HepG2 (cell line): ENCODE measurements around the gene MCRIP2. TPM values are rescaled to one million over a fixed set of nuclear protein-coding genes. Genes with fewer than 3 reads are reported as not detected.

ENCODE experiments used
- ATAC-seq: fragments of 200-7000 bp; cut with Tn5 transposase; 3 replicates; pipeline ENCODE4 v1.9.1; 2020; ENCODE audit warnings: mild to moderate bottlenecking, moderate library complexity
- BruUV-seq: library from RNA; stranded (reverse); fragments of 400-500 nt; replicated peaks from 2 replicates; lab custom pipeline; 2021; lab: Mats Ljungman, UMichigan
- CTCF ChIA-PET: fragments of 300-600 bp; formaldehyde crosslinking; extraction: SDS; loops from one replicate; lab custom pipeline; 2021; ENCODE audit warnings: low total read pairs, inconsistent platforms, low intra/inter-chr PET ratio; lab: Yijun Ruan, JAX
- POLR2A ChIA-PET: fragments of 350-600 bp; sonication (Branson Sonifier 250); formaldehyde crosslinking; loops from one replicate; lab custom pipeline; 2020; ENCODE audit warnings: antibody characterized with exemption, inconsistent platforms; lab: Yijun Ruan, JAX
- DNase-seq: peaks from one replicate; pipeline ENCODE4 v3.0.0-alpha.2; 2015; ENCODE audit warnings: low spot score
- FAIRE-seq: peaks from 3 replicates; lab custom pipeline; 2011; peaks lifted over from hg19 to GRCh38; lab: Jason Lieb, UNC
- H2AFZ ChIP-seq: one replicate; pipeline ENCODE4 v1.6.1; 2011; ENCODE audit warnings: low read length, inconsistent platforms
- H3K27ac ChIP-seq: fragments of 300-600 bp; 3 replicates; pipeline ENCODE4 v1.8.0; 2011; ENCODE audit warnings: mixed run types, mild to moderate bottlenecking, mixed read lengths, low read length, inconsistent platforms; ENCODE audit not compliant: insufficient read depth; ENCODE audit errors: extremely low read length
- H3K27me3 ChIP-seq, 2 experiments: fragments of 200-600 bp in 1 of 2; 2 replicates in 1 of 2; 3 replicates in 1 of 2; pipeline versions ENCODE4 v1.6.0 to v1.8.0; 2011; ENCODE audit warnings: low read length in 2 of 2, mild to moderate bottlenecking in 2 of 2, moderate library complexity in 2 of 2, inconsistent platforms in 1 of 2; ENCODE audit not compliant: insufficient read depth in 2 of 2, control insufficient read depth in 1 of 2
- H3K36me3 ChIP-seq, 2 experiments: fragments of 200-600 bp in 1 of 2; replicated peaks in 1 of 2; 2 replicates in 1 of 2; 3 replicates in 1 of 2; pipeline versions ENCODE4 v1.5.1 to v1.8.0; 2011; ENCODE audit warnings: low read length in 2 of 2, inconsistent platforms in 1 of 2; ENCODE audit not compliant: insufficient read depth in 2 of 2, control insufficient read depth in 1 of 2
- H3K4me1 ChIP-seq: 2 replicates; pipeline ENCODE4 v1.5.1; 2012; ENCODE audit warnings: low read length, inconsistent platforms; ENCODE audit not compliant: insufficient read depth
- H3K4me2 ChIP-seq: 2 replicates; pipeline ENCODE4 v1.6.0; 2011; ENCODE audit warnings: low read depth, low read length, inconsistent platforms
- H3K4me3 ChIP-seq, 3 experiments: fragments of 200-600 bp in 1 of 3; sonication (generic), shearing (Covaris generic) in 1 of 3; replicated peaks in 1 of 3; 2 replicates each; pipeline ENCODE4 v1.5.1; 2011 to 2016; ENCODE audit warnings: low read length in 3 of 3, inconsistent platforms in 2 of 3, low read depth in 2 of 3, mild to moderate bottlenecking in 2 of 3, control low read depth in 1 of 3, mixed read lengths in 1 of 3; ENCODE audit not compliant: insufficient read depth in 1 of 3
- H3K79me2 ChIP-seq: one replicate; pipeline ENCODE4 v1.6.1; 2011; ENCODE audit warnings: low read length, inconsistent platforms; ENCODE audit not compliant: insufficient read depth
- H3K9ac ChIP-seq: 2 replicates; pipeline ENCODE4 v1.6.0; 2011; ENCODE audit warnings: mild to moderate bottlenecking, low read depth, low read length, inconsistent platforms; ENCODE audit not compliant: insufficient read depth
- H3K9me3 ChIP-seq: 2 replicates; pipeline ENCODE4 v1.5.1; 2012; ENCODE audit warnings: mild to moderate bottlenecking, low read length
- H4K20me1 ChIP-seq: 2 replicates; pipeline ENCODE4 v1.6.0; 2011; ENCODE audit warnings: inconsistent platforms, mild to moderate bottlenecking, low read length, moderate library complexity; ENCODE audit not compliant: insufficient read depth
- PAWR ChIP-seq: sonication (generic); formaldehyde crosslinking; IDR thresholded peaks from 2 replicates; pipeline ENCODE4 v1.4.0; 2020; ENCODE audit warnings: missing genetic modification reagents, mild to moderate bottlenecking, borderline replicate concordance
- PTBP1 ChIP-seq: fragments of 200-400 bp; formaldehyde crosslinking; IDR thresholded peaks from 2 replicates; pipeline ENCODE4 v1.6.1; 2018; ENCODE audit warnings: low read length, low read depth; ENCODE audit not compliant: poor library complexity, severe bottlenecking
- RBFOX2 ChIP-seq: fragments of 200-400 bp; formaldehyde crosslinking; IDR thresholded peaks from 2 replicates; pipeline ENCODE4 v1.6.1; 2017; ENCODE audit warnings: low read depth, mild to moderate bottlenecking, low read length
- SETDB1 ChIP-seq: sonication (generic); formaldehyde crosslinking; IDR thresholded peaks from 2 replicates; pipeline ENCODE4 v1.5.1; 2020; ENCODE audit warnings: missing genetic modification reagents, mild to moderate bottlenecking, borderline replicate concordance
- TCF7L2 ChIP-seq: IDR thresholded peaks from 2 replicates; pipeline ENCODE4 v1.6.1; 2011; ENCODE audit warnings: mild to moderate bottlenecking, low read depth, low read length, moderate library complexity
- TMF1 ChIP-seq: sonication (generic); formaldehyde crosslinking; IDR thresholded peaks from 2 replicates; pipeline ENCODE4 v1.8.1; 2022; ENCODE audit warnings: low read depth, missing genetic modification reagents
- ZFX ChIP-seq: sonication (generic); formaldehyde crosslinking; IDR thresholded peaks from 2 replicates; pipeline ENCODE4 v1.4.0; 2020; ENCODE audit warnings: mild to moderate bottlenecking, low read depth, missing genetic modification reagents, moderate library complexity
- ZNF552 ChIP-seq: sonication (generic); formaldehyde crosslinking; IDR thresholded peaks from 2 replicates; pipeline ENCODE4 v1.9.0; 2022; ENCODE audit warnings: missing genetic modification reagents, mild to moderate bottlenecking, borderline replicate concordance
- ZNF567 ChIP-seq: sonication (generic); formaldehyde crosslinking; IDR thresholded peaks from 2 replicates; pipeline ENCODE4 v1.8.1; 2023; ENCODE audit warnings: mild to moderate bottlenecking, missing genetic modification reagents, borderline replicate concordance
- ZNF614 ChIP-seq: IDR thresholded peaks from 2 replicates; pipeline ENCODE4 v1.6.1; 2018; ENCODE audit warnings: missing biosample characterization, missing genetic modification reagents, inconsistent platforms, borderline replicate concordance
- WGBS: methylation state at CpG from one replicate; pipeline ENCODE4 v1.1.6; 2017; ENCODE audit warnings: low lambda C conversion rate; 5-methylcytosine and 5-hydroxymethylcytosine counted together
- in situ Hi-C: cut with HindIII; loops from 2 replicates; pipeline ENCODE4 v1.10.0; 2017; ENCODE audit warnings: low pct_unique_long_range_greater_than_20kb; ENCODE audit not compliant: extremely low pct_ligation_motif_present
- intact Hi-C: fragments of 100-400 bp; cut with micrococcal nuclease; formaldehyde crosslinking; loops from one replicate; pipeline ENCODE4 v1.10.0; 2022; ENCODE audit not compliant: unreplicated experiment
- polyA plus RNA-seq, 8 experiments: library from polyadenylated mRNA; depleted of rRNA in 3 of 8; stranded (reverse) in 7 of 8; unstranded in 1 of 8; fragments of >200 nt; fragmentation: Illumina TruSeq in 4 of 8; extraction: Trizol in 4 of 8; gene quantifications; 2 replicates each; pipeline versions ENCODE4 v1.2.1 to v1.2.3, GENCODE V29; 2011 to 2016; ENCODE audit warnings: low read depth in 4 of 8, missing spikeins in 1 of 8, mixed read lengths in 1 of 8; ENCODE audit not compliant: insufficient read depth in 1 of 8
- total RNA-seq, 5 experiments: library from RNA; depleted of rRNA; stranded (reverse); fragments of >200 nt; fragmentation: Illumina TruSeq; extraction: Trizol; gene quantifications; 2 replicates each; pipeline ENCODE4 v1.2.3, GENCODE V29; 2016; ENCODE audit warnings: low read depth in 1 of 5
- TF ChIP-seq, protein P1 (sequence below): sonication (generic); formaldehyde crosslinking; IDR thresholded peaks from 2 replicates; pipeline ENCODE4 v1.8.0; 2022; ENCODE audit warnings: mild to moderate bottlenecking, missing genetic modification reagents, moderate library complexity

Gene MCRIP2
- total and polyA plus RNA-seq, 2 of the 13 experiments (the other 11 are each of a cell fraction or from before 2014, with no cell fraction given), result 39.6 to 76.7 TPM

- Histone ChIP-seq H3K27me3 (no peaks in the 10 kb centered on the region), H3K27ac (no peak overlapping the region), H3K36me3 (peaks cover 2 to 3% of the 10 kb centered on the region in 2 experiments; a peak in 1 of 5 replicates), H3K4me2 (no peak overlapping the region), H3K79me2 (no peaks in the 10 kb centered on the region), H2AFZ (no peak overlapping the region), H3K9ac (no peak overlapping the region), H3K4me3 (no peak overlapping the region), H3K9me3 (no peaks in the 10 kb centered on the region), H4K20me1 (no peaks in the 10 kb centered on the region), H3K4me1 (peaks cover 22% of the 10 kb centered on the region)
- no TSS peak for BruUV-seq
- TF ChIP-seq RBFOX2 (0 out of 2 replicates have a peak, but pooled peaks have one; percentile 21), TMF1 (no peak), TCF7L2 (no peak), ZNF614 (CRISPR knock-in tag) (no peak)
- in situ Hi-C loops, result no loop called here
- no CpG with 5 or more reads among the region's 22 CpGs for WGBS
- no peak for DNase-seq
- ChIA-PET CTCF (no interaction called here), POLR2A (no interaction called here)
- intact Hi-C loops, result no loop called here
- FAIRE-seq, result no peak
- ATAC-seq, result no peak
These were observed 15.9 kb downstream of the MCRIP2 start for GRCh38 chr16:657487-657886.

GRCh38 chr16:658679-659571 is 17.3 kb downstream of the MCRIP2 start:
- H3K4me3 ChIP-seq, result no peak overlapping the region
- H3K9ac ChIP-seq, result no peak overlapping the region
- no TSS peak for BruUV-seq
- intact Hi-C loops, result no loop called here
- H3K4me2 ChIP-seq, result no peak overlapping the region
- in situ Hi-C loops, result no loop called here
- TF ChIP-seq, protein P1, sequence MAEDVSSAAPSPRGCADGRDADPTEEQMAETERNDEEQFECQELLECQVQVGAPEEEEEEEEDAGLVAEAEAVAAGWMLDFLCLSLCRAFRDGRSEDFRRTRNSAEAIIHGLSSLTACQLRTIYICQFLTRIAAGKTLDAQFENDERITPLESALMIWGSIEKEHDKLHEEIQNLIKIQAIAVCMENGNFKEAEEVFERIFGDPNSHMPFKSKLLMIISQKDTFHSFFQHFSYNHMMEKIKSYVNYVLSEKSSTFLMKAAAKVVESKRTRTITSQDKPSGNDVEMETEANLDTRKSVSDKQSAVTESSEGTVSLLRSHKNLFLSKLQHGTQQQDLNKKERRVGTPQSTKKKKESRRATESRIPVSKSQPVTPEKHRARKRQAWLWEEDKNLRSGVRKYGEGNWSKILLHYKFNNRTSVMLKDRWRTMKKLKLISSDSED (CRISPR knock-in tag), result no peak
- TF ChIP-seq PTBP1 (no peak), ZNF552 (CRISPR knock-in tag) (no peak), PAWR (CRISPR knock-in tag) (no peak), SETDB1 (CRISPR knock-in tag) (no peak), ZFX (CRISPR knock-in tag) (no peak), ZNF567 (CRISPR knock-in tag) (no peak)
- peaks cover 2 to 3% of the 10 kb centered on the region in 2 experiments; a peak in 1 of 5 replicates for H3K36me3 ChIP-seq
- H3K4me1 ChIP-seq, result peaks cover 8% of the 10 kb centered on the region
- ChIA-PET CTCF (interaction anchor here (1.3 kb wide), 1 partner anchor 9 kb away, joined by 4 read pairs; the partner anchor contains the start of gene RHOT2), POLR2A (no interaction called here)
- WGBS, result 97% methylated on average over 16 of the region's 35 CpGs
- DNase-seq (no peak), FAIRE-seq (no peak), ATAC-seq (no peak)
- no peaks in the 10 kb centered on the region for H3K27me3 ChIP-seq
- no peaks in the 10 kb centered on the region for H3K79me2 ChIP-seq
- no peaks in the 10 kb centered on the region for H4K20me1 ChIP-seq
- no peaks in the 10 kb centered on the region for H3K9me3 ChIP-seq
- H2AFZ ChIP-seq, result no peak overlapping the region
- H3K27ac ChIP-seq, result no peak overlapping the region
